H9 (cell line): ENCODE measurements around the gene ASPM. TPM values are rescaled to one million over a fixed set of nuclear protein-coding genes. Genes with fewer than 3 reads are reported as not detected.

ENCODE experiments used
- DNase-seq: peaks from one replicate; pipeline ENCODE4 v3.0.0-alpha.2; 2017
- H2AFZ ChIP-seq: one replicate; pipeline ENCODE4 v1.6.1; 2013; ENCODE audit warnings: mild to moderate bottlenecking, low read length, control low read depth, moderate library complexity
- H2AK5ac ChIP-seq: 2 replicates; pipeline ENCODE4 v1.6.1; 2013; ENCODE audit warnings: low read length, control low read depth, mixed read lengths; ENCODE audit not compliant: insufficient read length
- H2BK120ac ChIP-seq: one replicate; pipeline ENCODE4 v1.6.1; 2013; ENCODE audit warnings: low read depth, mild to moderate bottlenecking, low read length, control low read depth, inconsistent platforms; ENCODE audit not compliant: poor library complexity, severe bottlenecking
- H2BK12ac ChIP-seq: 2 replicates; pipeline ENCODE4 v1.6.1; 2013; ENCODE audit warnings: low read length, control low read depth, mixed read lengths, low read depth; ENCODE audit not compliant: insufficient read length
- H2BK15ac ChIP-seq: 2 replicates; pipeline ENCODE4 v1.6.1; 2013; ENCODE audit warnings: low read depth, low read length, control low read depth
- H2BK20ac ChIP-seq: one replicate; pipeline ENCODE4 v1.6.1; 2013; ENCODE audit warnings: low read depth, mild to moderate bottlenecking, low read length, control low read depth, inconsistent platforms; ENCODE audit not compliant: poor library complexity, severe bottlenecking
- H2BK5ac ChIP-seq: 2 replicates; pipeline ENCODE4 v1.6.1; 2013; ENCODE audit warnings: low read length, control low read depth, mixed read lengths; ENCODE audit not compliant: insufficient read length
- H3K14ac ChIP-seq: 2 replicates; pipeline ENCODE4 v1.6.1; 2013; ENCODE audit warnings: low read length, control low read depth; ENCODE audit not compliant: insufficient read depth
- H3K18ac ChIP-seq: 2 replicates; pipeline ENCODE4 v1.6.1; 2013; ENCODE audit warnings: low read depth, mild to moderate bottlenecking, mixed read lengths, low read length, control low read depth; ENCODE audit not compliant: insufficient read length
- H3K23ac ChIP-seq: 2 replicates; pipeline ENCODE4 v1.6.1; 2013; ENCODE audit warnings: low read length, control low read depth, mixed read lengths, low read depth; ENCODE audit not compliant: insufficient read length
- H3K23me2 ChIP-seq: 2 replicates; pipeline ENCODE4 v1.6.1; 2013; ENCODE audit warnings: low read depth, mild to moderate bottlenecking, mixed read lengths, low read length, control low read depth; ENCODE audit not compliant: insufficient read length, poor library complexity, severe bottlenecking
- H3K27ac ChIP-seq: 2 replicates; pipeline ENCODE4 v1.5.1; 2013; ENCODE audit warnings: low read length, control low read depth, mixed read lengths, low read depth; ENCODE audit not compliant: insufficient read length
- H3K27me3 ChIP-seq: 2 replicates; pipeline ENCODE4 v1.6.1; 2013; ENCODE audit warnings: low read length, control low read depth, inconsistent platforms; ENCODE audit not compliant: insufficient read depth
- H3K4ac ChIP-seq: 2 replicates; pipeline ENCODE4 v1.6.1; 2013; ENCODE audit warnings: low read depth, mild to moderate bottlenecking, control low read depth, inconsistent platforms, low read length, moderate library complexity
- H3K4me1 ChIP-seq: 2 replicates; pipeline ENCODE4 v1.6.1; 2013; ENCODE audit warnings: low read length, control low read depth, inconsistent platforms; ENCODE audit not compliant: insufficient read depth
- H3K4me2 ChIP-seq: 2 replicates; pipeline ENCODE4 v1.6.1; 2013; ENCODE audit warnings: low read length, control low read depth, mixed read lengths; ENCODE audit not compliant: insufficient read length, insufficient read depth
- H3K56ac ChIP-seq: 2 replicates; pipeline ENCODE4 v1.6.1; 2013; ENCODE audit warnings: low read depth, mild to moderate bottlenecking, mixed read lengths, low read length, control low read depth; ENCODE audit not compliant: insufficient read length
- H3K79me1 ChIP-seq: 2 replicates; pipeline ENCODE4 v1.6.1; 2013; ENCODE audit warnings: low read depth, mild to moderate bottlenecking, moderate library complexity, low read length, control low read depth, inconsistent platforms; ENCODE audit not compliant: insufficient read depth, poor library complexity, severe bottlenecking
- H3K79me2 ChIP-seq: 2 replicates; pipeline ENCODE4 v1.6.1; 2013; ENCODE audit warnings: low read length, control low read depth, inconsistent platforms; ENCODE audit not compliant: insufficient read depth
- H3K9ac ChIP-seq: 2 replicates; pipeline ENCODE4 v1.6.1; 2013; ENCODE audit warnings: low read length, control low read depth, mixed read lengths; ENCODE audit not compliant: insufficient read length; ENCODE audit errors: extremely low read depth
- H3K9me3 ChIP-seq: one replicate; pipeline ENCODE4 v1.6.1; 2013; ENCODE audit warnings: low read depth, low read length, inconsistent platforms; ENCODE audit not compliant: control insufficient read depth
- H3T11ph ChIP-seq: one replicate; pipeline ENCODE4 v1.6.1; 2013; ENCODE audit warnings: mild to moderate bottlenecking, low read length, control low read depth, inconsistent platforms
- H4K20me1 ChIP-seq: one replicate; pipeline ENCODE4 v1.6.1; 2013; ENCODE audit not compliant: control insufficient read depth, insufficient read length, insufficient read depth
- H4K5ac ChIP-seq: 2 replicates; pipeline ENCODE4 v1.6.1; 2013; ENCODE audit warnings: low read depth, mild to moderate bottlenecking, mixed read lengths, low read length, control low read depth; ENCODE audit not compliant: insufficient read length
- H4K8ac ChIP-seq: replicated peaks from 2 replicates; pipeline ENCODE4 v1.6.1; 2013; ENCODE audit warnings: low read length, control low read depth, mixed read lengths, low read depth; ENCODE audit not compliant: insufficient read length
- H4K91ac ChIP-seq: 2 replicates; pipeline ENCODE4 v1.6.1; 2013; ENCODE audit warnings: low read depth, mild to moderate bottlenecking, moderate library complexity, mixed read lengths, low read length, control low read depth; ENCODE audit not compliant: insufficient read length
- H3K27ac Mint-ChIP-seq, 3 experiments: 2 replicates in 2 of 3; 3 replicates in 1 of 3; pipeline ENCODE4 v1.8.0; 2020 to 2021; ENCODE audit warnings: mixed read lengths in 3 of 3, mild to moderate bottlenecking in 1 of 3, moderate library complexity in 1 of 3
- H3K27me3 Mint-ChIP-seq: 2 replicates; pipeline ENCODE4 v1.8.0; 2021; ENCODE audit warnings: low read depth, mild to moderate bottlenecking, moderate library complexity, mixed read lengths
- H3K36me3 Mint-ChIP-seq, 3 experiments: 2 replicates in 2 of 3; 3 replicates in 1 of 3; pipeline ENCODE4 v1.8.0; 2020 to 2021; ENCODE audit warnings: low read depth in 3 of 3, mixed read lengths in 3 of 3; ENCODE audit not compliant: insufficient read depth in 1 of 3
- H3K4me1 Mint-ChIP-seq, 2 experiments: 2 replicates each; pipeline ENCODE4 v1.8.0; 2020; ENCODE audit warnings: mixed read lengths in 2 of 2
- H3K4me3 Mint-ChIP-seq, 2 experiments: 2 replicates in 1 of 2; 3 replicates in 1 of 2; pipeline ENCODE4 v1.8.0; 2020 to 2021; ENCODE audit warnings: mild to moderate bottlenecking in 2 of 2, mixed read lengths in 2 of 2, moderate library complexity in 1 of 2
- H3K9me3 Mint-ChIP-seq, 2 experiments: 2 replicates in 1 of 2; 3 replicates in 1 of 2; pipeline ENCODE4 v1.8.0; 2020; ENCODE audit warnings: mild to moderate bottlenecking in 2 of 2, mixed read lengths in 2 of 2, moderate library complexity in 1 of 2
- CTCF ChIP-seq: fragments of 200-600 bp; sonication (generic); conservative IDR thresholded peaks from 3 replicates; pipeline ENCODE4 v1.8.0; 2021; ENCODE audit warnings: antibody characterized with exemption, mild to moderate bottlenecking
- WGBS: extraction: QIAGEN DNeasy Blood & Tissue Kit; methylation state at CpG from one replicate; pipeline ENCODE4 v1.1.7; 2013; ENCODE audit warnings: missing lambda C conversion rate, low lambda C conversion rate, mixed read lengths; ENCODE audit not compliant: insufficient read length; ENCODE audit errors: extremely low coverage; 5-methylcytosine and 5-hydroxymethylcytosine counted together
- total RNA-seq: library from RNA; stranded (reverse); gene quantifications from 2 replicates; pipeline ENCODE4 v1.2.1, GENCODE V29; 2021

The ASPM gene
- total RNA-seq, 1 experiment from 2014 or later, result 34.9 TPM

DNA sequence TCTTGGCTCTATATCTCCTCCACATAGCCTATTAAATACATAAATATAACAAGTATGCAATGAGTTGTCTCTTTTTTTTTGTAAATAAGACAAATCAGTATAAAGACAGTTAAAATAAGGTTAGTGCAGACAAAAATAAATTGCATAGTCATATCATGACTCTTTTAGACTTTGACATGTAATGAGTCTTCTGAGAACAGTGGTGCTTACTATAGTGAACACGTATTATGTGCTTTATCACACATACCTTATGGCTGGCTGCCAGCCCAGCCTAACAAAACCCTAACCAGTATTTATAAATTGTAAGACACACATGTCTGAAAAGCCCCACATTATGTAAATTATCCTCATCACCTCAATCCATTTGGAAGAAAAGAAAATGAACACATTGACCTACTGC lies 50.3 kb downstream of the ASPM start:
- Histone ChIP-seq H3K27me3 (no peaks in the 10 kb centered on the region), H2AK5ac (no peak overlapping the region), H3K27ac (no peak overlapping the region), H3K4ac (no peak overlapping the region), H3K14ac (no peak overlapping the region), H3K56ac (no peak overlapping the region), H3K23me2 (no peaks in the 10 kb centered on the region), H3K79me2 (no peaks in the 10 kb centered on the region), H2AFZ (no peak overlapping the region), H3K4me2 (no peak overlapping the region), H2BK12ac (no peak overlapping the region), H4K5ac (no peak overlapping the region), H4K91ac (no peak overlapping the region), H3K23ac (no peak overlapping the region), H3K79me1 (no peaks in the 10 kb centered on the region), H2BK5ac (no peak overlapping the region), H3K18ac (no peak overlapping the region), H2BK15ac (no peak overlapping the region), H4K8ac (no peak overlapping the region), H3T11ph (no peak overlapping the region), H4K20me1 (no peaks in the 10 kb centered on the region), H3K9ac (no peak overlapping the region), H2BK120ac (no peak overlapping the region), H2BK20ac (no peak overlapping the region), H3K9me3 (no peaks in the 10 kb centered on the region), H3K4me1 (no peaks in the 10 kb centered on the region)
- Mint-ChIP-seq H3K4me3 (no peak overlapping the region), H3K27ac (peak overlapping the region in 1 of 3 experiments; percentile 78; a peak in 2 of 7 replicates), H3K36me3 (peaks cover 7 to 50% (median 34%) of the 10 kb centered on the region in 3 experiments; a peak in 6 of 7 replicates), H3K27me3 (no peaks in the 10 kb centered on the region), H3K4me1 (peaks cover under 1 to 2% of the 10 kb centered on the region in 2 experiments; a peak in 1 of 4 replicates), H3K9me3 (peaks cover 2% of the 10 kb centered on the region in 2 experiments; a peak in 2 of 5 replicates)
- WGBS, result no CpG with 5 or more reads among the region's 1 CpG
- no peak for TF ChIP-seq CTCF
- no peak for DNase-seq
